ENCODE results near the gene SEMA5A. TPM values are rescaled to one million over a fixed set of nuclear protein-coding genes. Genes with fewer than 3 reads are reported as not detected.
A peak's percentile ranks its signal among the peaks of the same experiment; 100 is the strongest.
"Not testable (repeated sequence)": the region's sequence is repeated elsewhere in the genome, so short reads cannot be mapped to it uniquely, and the experiment has no call there.

The SEMA5A gene
- total and polyA plus RNA-seq, 2 donors, result 1.2 to 2.5 TPM

- no peaks in the 10 kb centered on the region for H3K36me3 ChIP-seq (ENCODE audit: control insufficient read depth in 2 of 2, insufficient read depth in 2 of 2, low read length in 1 of 2)
- no peaks in the 10 kb centered on the region for H3K9me3 ChIP-seq (ENCODE audit: control insufficient read depth in 2 of 2, insufficient read depth in 1 of 2, low read length in 1 of 2)
- WGBS, result 37% methylated on average over 3 of the region's 3 CpGs
- H3K27ac ChIP-seq (ENCODE audit: low read depth in 1 of 2, low read length in 1 of 2), result no peak overlapping the region
- no peaks in the 10 kb centered on the region for H3K4me1 ChIP-seq (ENCODE audit: control insufficient read depth in 2 of 2, insufficient read depth in 2 of 2, low read length in 2 of 2)
- no peak overlapping the region for H3K4me3 ChIP-seq (ENCODE audit: low read length in 2 of 2)
- no peak for DNase-seq (ENCODE audit: low read depth in 6 of 9, low spot score in 9 of 9)
- no peaks in the 10 kb centered on the region for H3K27me3 ChIP-seq (ENCODE audit: control insufficient read depth in 2 of 2, insufficient read depth in 1 of 2, low read length in 1 of 2)
Measured at GRCh38 chr5:9362600-9362999, 183.3 kb downstream of the SEMA5A start.

- H3K27me3 ChIP-seq (ENCODE audit: control insufficient read depth in 2 of 2, insufficient read depth in 1 of 2, low read length in 1 of 2), result no peaks in the 10 kb centered on the region
- H3K36me3 ChIP-seq (ENCODE audit: control insufficient read depth in 2 of 2, insufficient read depth in 2 of 2, low read length in 1 of 2), result no peaks in the 10 kb centered on the region
- peak in 5 of 9 donors; percentile 5 to 40 (median 17) for DNase-seq (ENCODE audit: low read depth in 6 of 9, low spot score in 9 of 9)
- 38% methylated on average over 8 of the region's 8 CpGs for WGBS
- H3K9me3 ChIP-seq (ENCODE audit: control insufficient read depth in 2 of 2, insufficient read depth in 1 of 2, low read length in 1 of 2), result no peaks in the 10 kb centered on the region
- no peak overlapping the region for H3K27ac ChIP-seq (ENCODE audit: low read depth in 1 of 2, low read length in 1 of 2)
- no peak overlapping the region for H3K4me3 ChIP-seq (ENCODE audit: low read length in 2 of 2)
- H3K4me1 ChIP-seq (ENCODE audit: control insufficient read depth in 2 of 2, insufficient read depth in 2 of 2, low read length in 2 of 2), result no peaks in the 10 kb centered on the region
Measured at GRCh38 chr5:9361835-9362234, 184.0 kb downstream of the SEMA5A start.

- no peak for DNase-seq (ENCODE audit: low read depth in 6 of 9, low spot score in 9 of 9)
- H3K4me1 ChIP-seq (ENCODE audit: control insufficient read depth in 2 of 2, insufficient read depth in 2 of 2, low read length in 2 of 2), result no peaks in the 10 kb centered on the region
- no peak overlapping the region for H3K4me3 ChIP-seq (ENCODE audit: low read length in 2 of 2)
- H3K27ac ChIP-seq (ENCODE audit: low read depth in 1 of 2, low read length in 1 of 2), result no peak overlapping the region
- no peaks in the 10 kb centered on the region for H3K27me3 ChIP-seq (ENCODE audit: control insufficient read depth in 2 of 2, insufficient read depth in 1 of 2, low read length in 1 of 2)
- no peaks in the 10 kb centered on the region for H3K36me3 ChIP-seq (ENCODE audit: control insufficient read depth in 2 of 2, insufficient read depth in 2 of 2, low read length in 1 of 2)
- H3K9me3 ChIP-seq (ENCODE audit: control insufficient read depth in 2 of 2, insufficient read depth in 1 of 2, low read length in 1 of 2), result no peaks in the 10 kb centered on the region
- WGBS, result 90% methylated on average over 2 of the region's 2 CpGs
Measured at GRCh38 chr5:9358961-9359685, 186.8 kb downstream of the SEMA5A start.

- no peaks in the 10 kb centered on the region for H3K27me3 ChIP-seq (ENCODE audit: control insufficient read depth in 2 of 2, insufficient read depth in 1 of 2, low read length in 1 of 2)
- no peaks in the 10 kb centered on the region for H3K9me3 ChIP-seq (ENCODE audit: control insufficient read depth in 2 of 2, insufficient read depth in 1 of 2, low read length in 1 of 2)
- 67% methylated on average over 5 of the region's 5 CpGs for WGBS
- no peak overlapping the region for H3K27ac ChIP-seq (ENCODE audit: low read depth in 1 of 2, low read length in 1 of 2)
- no peak overlapping the region for H3K4me3 ChIP-seq (ENCODE audit: low read length in 2 of 2)
- no peaks in the 10 kb centered on the region for H3K4me1 ChIP-seq (ENCODE audit: control insufficient read depth in 2 of 2, insufficient read depth in 2 of 2, low read length in 2 of 2)
- no peak for DNase-seq (ENCODE audit: low read depth in 6 of 9, low spot score in 9 of 9)
- no peaks in the 10 kb centered on the region for H3K36me3 ChIP-seq (ENCODE audit: control insufficient read depth in 2 of 2, insufficient read depth in 2 of 2, low read length in 1 of 2)
Measured at GRCh38 chr5:9356351-9356825, 189.5 kb downstream of the SEMA5A start.

GRCh38 chr5:9354336-9355081, 191.4 kb downstream of the SEMA5A start:
- no peaks in the 10 kb centered on the region for H3K9me3 ChIP-seq (ENCODE audit: control insufficient read depth in 2 of 2, insufficient read depth in 1 of 2, low read length in 1 of 2)
- no peak overlapping the region for H3K27ac ChIP-seq (ENCODE audit: low read depth in 1 of 2, low read length in 1 of 2)
- no peak overlapping the region for H3K4me3 ChIP-seq (ENCODE audit: low read length in 2 of 2)
- no peaks in the 10 kb centered on the region for H3K27me3 ChIP-seq (ENCODE audit: control insufficient read depth in 2 of 2, insufficient read depth in 1 of 2, low read length in 1 of 2)
- H3K36me3 ChIP-seq (ENCODE audit: control insufficient read depth in 2 of 2, insufficient read depth in 2 of 2, low read length in 1 of 2), result no peaks in the 10 kb centered on the region
- no peaks in the 10 kb centered on the region for H3K4me1 ChIP-seq (ENCODE audit: control insufficient read depth in 2 of 2, insufficient read depth in 2 of 2, low read length in 2 of 2)
- WGBS, result 88% methylated on average over 7 of the region's 7 CpGs
- DNase-seq (ENCODE audit: low read depth in 6 of 9, low spot score in 9 of 9), result no peak

- H3K4me3 ChIP-seq (ENCODE audit: low read length in 2 of 2); DNase-seq (ENCODE audit: low read depth in 6 of 9, low spot score in 9 of 9); H3K4me1 ChIP-seq (ENCODE audit: control insufficient read depth in 2 of 2, insufficient read depth in 2 of 2, low read length in 2 of 2); H3K27me3 ChIP-seq (ENCODE audit: control insufficient read depth in 2 of 2, insufficient read depth in 1 of 2, low read length in 1 of 2); H3K36me3 ChIP-seq (ENCODE audit: control insufficient read depth in 2 of 2, insufficient read depth in 2 of 2, low read length in 1 of 2); H3K27ac ChIP-seq (ENCODE audit: low read depth in 1 of 2, low read length in 1 of 2); H3K9me3 ChIP-seq (ENCODE audit: control insufficient read depth in 2 of 2, insufficient read depth in 1 of 2, low read length in 1 of 2): not testable (repeated sequence)
Measured at GRCh38 chr5:9353048-9353447, 192.8 kb downstream of the SEMA5A start.

GRCh38 chr5:9351546-9351945, 194.3 kb downstream of the SEMA5A start:
- H3K4me1 ChIP-seq (ENCODE audit: control insufficient read depth in 2 of 2, insufficient read depth in 2 of 2, low read length in 2 of 2), result no peaks in the 10 kb centered on the region
- WGBS, result 92% methylated on average over 2 of the region's 2 CpGs
- no peak overlapping the region for H3K27ac ChIP-seq (ENCODE audit: low read depth in 1 of 2, low read length in 1 of 2)
- no peak overlapping the region for H3K4me3 ChIP-seq (ENCODE audit: low read length in 2 of 2)
- no peaks in the 10 kb centered on the region for H3K9me3 ChIP-seq (ENCODE audit: control insufficient read depth in 2 of 2, insufficient read depth in 1 of 2, low read length in 1 of 2)
- no peaks in the 10 kb centered on the region for H3K36me3 ChIP-seq (ENCODE audit: control insufficient read depth in 2 of 2, insufficient read depth in 2 of 2, low read length in 1 of 2)
- no peak for DNase-seq (ENCODE audit: low read depth in 6 of 9, low spot score in 9 of 9)
- no peaks in the 10 kb centered on the region for H3K27me3 ChIP-seq (ENCODE audit: control insufficient read depth in 2 of 2, insufficient read depth in 1 of 2, low read length in 1 of 2)

- DNase-seq (ENCODE audit: low read depth in 6 of 9, low spot score in 9 of 9), result no peak
- H3K9me3 ChIP-seq (ENCODE audit: control insufficient read depth in 2 of 2, insufficient read depth in 1 of 2, low read length in 1 of 2), result no peaks in the 10 kb centered on the region
- H3K36me3 ChIP-seq (ENCODE audit: control insufficient read depth in 2 of 2, insufficient read depth in 2 of 2, low read length in 1 of 2), result no peaks in the 10 kb centered on the region
- no peak overlapping the region for H3K4me3 ChIP-seq (ENCODE audit: low read length in 2 of 2)
- H3K4me1 ChIP-seq (ENCODE audit: control insufficient read depth in 2 of 2, insufficient read depth in 2 of 2, low read length in 2 of 2), result no peaks in the 10 kb centered on the region
- H3K27ac ChIP-seq (ENCODE audit: low read depth in 1 of 2, low read length in 1 of 2), result no peak overlapping the region
- H3K27me3 ChIP-seq (ENCODE audit: control insufficient read depth in 2 of 2, insufficient read depth in 1 of 2, low read length in 1 of 2), result no peaks in the 10 kb centered on the region
- 94% methylated on average over 4 of the region's 4 CpGs for WGBS
Measured at GRCh38 chr5:9350301-9350797, 195.5 kb downstream of the SEMA5A start.

- Histone ChIP-seq H3K36me3 (ENCODE audit: control insufficient read depth in 2 of 2, insufficient read depth in 2 of 2, low read length in 1 of 2) (no peaks in the 10 kb centered on the region), H3K27me3 (ENCODE audit: control insufficient read depth in 2 of 2, insufficient read depth in 1 of 2, low read length in 1 of 2) (no peaks in the 10 kb centered on the region), H3K4me3 (ENCODE audit: low read length in 2 of 2) (no peak overlapping the region), H3K27ac (ENCODE audit: low read depth in 1 of 2, low read length in 1 of 2) (no peak overlapping the region), H3K4me1 (ENCODE audit: control insufficient read depth in 2 of 2, insufficient read depth in 2 of 2, low read length in 2 of 2) (no peaks in the 10 kb centered on the region), H3K9me3 (ENCODE audit: control insufficient read depth in 2 of 2, insufficient read depth in 1 of 2, low read length in 1 of 2) (no peaks in the 10 kb centered on the region)
- no peak for DNase-seq (ENCODE audit: low read depth in 6 of 9, low spot score in 9 of 9)
- WGBS, result 14% methylated on average over 5 of the region's 5 CpGs
Measured at GRCh38 chr5:9348401-9348996, 197.4 kb downstream of the SEMA5A start.

Data from thymus (tissue), 11 donors.